ENCODE measurements around the gene IMPACT.

The IMPACT gene

GRCh38 chr18:24426398-24427294, at the start of gene IMPACT:
Gene IMPACT (plus strand): TSS chr18:24426670. CDS start chr18:24426757, 87 bp downstream.
- DNase-seq = peak; percentile 49

- DNase-seq = no peak
Observed at GRCh38 chr18:24378598-24378997, 47.9 kb upstream of the IMPACT start.

GRCh38 chr18:24380163-24380747, 46.2 kb upstream of the IMPACT start:
- DNase-seq = no peak

- no peak for DNase-seq
Observed at GRCh38 chr18:24381126-24381525, 45.3 kb upstream of the IMPACT start.

- no peak for DNase-seq
Observed at GRCh38 chr18:24386681-24387080, 39.8 kb upstream of the IMPACT start.

- DNase-seq = no peak
Observed at GRCh38 chr18:24388957-24389356, 37.5 kb upstream of the IMPACT start.

GRCh38 chr18:24395049-24395795, 31.2 kb upstream of the IMPACT start:
- DNase-seq = no peak

GRCh38 chr18:24396082-24396633, 30.3 kb upstream of the IMPACT start:
- no peak for DNase-seq

- peak; percentile 67 for DNase-seq
Observed at GRCh38 chr18:24397131-24397693, 29.3 kb upstream of the IMPACT start.

- DNase-seq = peak; percentile 85
Observed at GRCh38 chr18:24397694-24398368, 28.6 kb upstream of the IMPACT start, which contains the start of gene OSBPL1A. Gene OSBPL1A (minus strand): TSS chr18:24397824. CDS start chr18:24377533, 20,291 bp downstream.

GRCh38 chr18:24398540-24398939, 27.9 kb upstream of the IMPACT start:
- DNase-seq = no peak

GRCh38 chr18:24400587-24400986, 25.9 kb upstream of the IMPACT start:
- no peak for DNase-seq

- no peak for DNase-seq
Observed at GRCh38 chr18:24402209-24402785, 24.2 kb upstream of the IMPACT start.

- no peak for DNase-seq
Observed at GRCh38 chr18:24403076-24403475, 23.4 kb upstream of the IMPACT start.

GRCh38 chr18:24404591-24404990, 21.9 kb upstream of the IMPACT start:
- no peak for DNase-seq

- no peak for DNase-seq
Observed at GRCh38 chr18:24408496-24408895, 18.0 kb upstream of the IMPACT start.

GRCh38 chr18:24413148-24413547, 13.3 kb upstream of the IMPACT start:
- no peak for DNase-seq

- no peak for DNase-seq
Observed at GRCh38 chr18:24414349-24415003, 12.0 kb upstream of the IMPACT start.

- no peak for DNase-seq
Observed at GRCh38 chr18:24417480-24417879, 9.0 kb upstream of the IMPACT start.

- DNase-seq = no peak
Observed at GRCh38 chr18:24420551-24420950, 5.9 kb upstream of the IMPACT start.

- DNase-seq = no peak
Observed at GRCh38 chr18:24421831-24422230, 4.6 kb upstream of the IMPACT start.

All from DMS153 (cell line).